ENCODE data around the gene CPNE6. TPM values are rescaled to one million over a fixed set of nuclear protein-coding genes. Genes with fewer than 3 reads are reported as not detected.

CPNE6 gene
- total and polyA plus RNA-seq, 2 of the 13 experiments (the other 11 are each of a cell fraction or from before 2014, with no cell fraction given): not detected

- TF ChIP-seq RERE (CRISPR knock-in tag; IDR thresholded peaks at IDR 0.05; ENCODE audit: low read depth) (peak; percentile 84), ZNF33B (CRISPR knock-in tag; IDR thresholded peaks at IDR 0.05) (peak; percentile 93), ZNF891 (CRISPR knock-in tag; IDR thresholded peaks at IDR 0.05) (no peak), HMGA1 (CRISPR knock-in tag; conservative IDR thresholded peaks at IDR 0.05) (no peak), ZBTB42 (CRISPR knock-in tag; IDR thresholded peaks at IDR 0.05) (peak; percentile 86), MXI1 (IDR thresholded peaks at IDR 0.05; ENCODE audit: borderline replicate concordance, low read depth, low read length) (peak; percentile 88; the same call in 2 of the 3 replicates), BRD4 (CRISPR knock-in tag; IDR thresholded peaks at IDR 0.05) (peak; percentile 99), TEAD3 (CRISPR knock-in tag; optimal IDR thresholded peaks at IDR 0.05; ENCODE audit: borderline replicate concordance) (peak; percentile 82), SSRP1 (CRISPR knock-in tag; IDR thresholded peaks at IDR 0.05) (peak; percentile 19; the same call in 1 of the 2 replicates), ZNF879 (CRISPR knock-in tag; IDR thresholded peaks at IDR 0.05) (peak; percentile 97), HES4 (CRISPR knock-in tag; IDR thresholded peaks at IDR 0.05; ENCODE audit: borderline replicate concordance) (no peak), ZNF510 (CRISPR knock-in tag; IDR thresholded peaks at IDR 0.05; ENCODE audit: low read depth) (no peak; the same call in 1 of the 2 replicates), POLR2AphosphoS5 (IDR thresholded peaks at IDR 0.05; ENCODE audit: low read depth, low read length) (peak; percentile 100), ZBTB10 (CRISPR knock-in tag; IDR thresholded peaks at IDR 0.05; ENCODE audit: borderline replicate concordance) (peak; percentile 90), ZSCAN30 (CRISPR knock-in tag; IDR thresholded peaks at IDR 0.05) (no peak), RBM39 (IDR thresholded peaks at IDR 0.05; ENCODE audit: low read depth, low read length, poor library complexity, severe bottlenecking) (peak; percentile 100), ZNF563 (CRISPR knock-in tag; IDR thresholded peaks at IDR 0.05) (no peak), ATM (IDR thresholded peaks at IDR 0.05; ENCODE audit: borderline replicate concordance) (no peak), ZNF737 (CRISPR knock-in tag; IDR thresholded peaks at IDR 0.05; ENCODE audit: borderline replicate concordance) (no peak), LBX2 (CRISPR knock-in tag; IDR thresholded peaks at IDR 0.05; ENCODE audit: borderline replicate concordance) (peak; percentile 81), ZSCAN20 (CRISPR knock-in tag; IDR thresholded peaks at IDR 0.05; ENCODE audit: borderline replicate concordance) (peak; percentile 99), SMARCE1 (IDR thresholded peaks at IDR 0.05; ENCODE audit: borderline replicate concordance) (no peak)
These were observed 22.8 kb downstream of the CPNE6 start, which contains the start of gene PCK2 (continued) for GRCh38 chr14:24093901-24094840.

Measured in HepG2 (cell line).